GM12891 (cell line): ENCODE data around the gene ACP1.

Source experiments
- DNase-seq: peaks from one replicate; pipeline ENCODE4 v3.0.0; 2011; ENCODE audit warnings: low spot score; ENCODE audit not compliant: insufficient read length
- FAIRE-seq: peaks from 2 replicates; lab custom pipeline; 2011; peaks lifted over from hg19 to GRCh38; lab: Jason Lieb, UNC
- PAX5 ChIP-seq: IDR thresholded peaks from 2 replicates; pipeline ENCODE4 v1.6.1; 2011; ENCODE audit warnings: low read length, moderate library complexity, mild to moderate bottlenecking; ENCODE audit not compliant: insufficient read depth, severe bottlenecking
- POLR2A ChIP-seq: IDR thresholded peaks from 2 replicates; pipeline ENCODE4 v1.6.1; 2011; ENCODE audit warnings: low read depth, low read length, control low read depth
- POLR2AphosphoS5 ChIP-seq: IDR thresholded peaks from 2 replicates; pipeline ENCODE4 v1.6.1; 2011; ENCODE audit warnings: low read depth, low read length, control low read depth
- POU2F2 ChIP-seq: IDR thresholded peaks from 2 replicates; pipeline ENCODE4 v1.6.1; 2011; ENCODE audit warnings: low read depth, mild to moderate bottlenecking, control low read depth, low read length, moderate library complexity
- SPI1 ChIP-seq: IDR thresholded peaks from 2 replicates; pipeline ENCODE4 v1.6.1; 2011; ENCODE audit warnings: low read depth, low read length, control low read depth
- TAF1 ChIP-seq: IDR thresholded peaks from 2 replicates; pipeline ENCODE4 v1.6.1; 2011; ENCODE audit warnings: low read depth, low read length, control low read depth

The ACP1 gene

DNA sequence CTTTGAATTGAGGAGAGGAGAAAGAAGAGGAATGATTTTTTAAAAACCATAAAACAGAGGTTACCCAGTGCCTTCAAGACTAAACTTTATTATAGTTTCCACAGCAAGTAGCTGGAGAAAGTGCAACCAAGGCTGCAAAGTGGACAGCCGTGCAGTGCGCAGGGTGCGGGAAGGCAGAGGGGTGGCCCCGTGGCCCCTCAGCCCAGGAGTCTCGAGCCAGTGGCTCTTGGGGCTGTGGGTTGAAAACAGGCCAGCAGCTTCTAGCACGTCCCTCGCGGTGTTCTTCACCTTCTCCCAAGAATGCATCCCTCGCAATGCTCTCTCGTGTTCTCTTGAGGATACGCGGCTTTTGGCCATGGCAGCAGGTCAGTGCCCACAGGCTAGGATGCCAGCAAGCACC lies 51.6 kb downstream of the ACP1 start:
- TF ChIP-seq POLR2AphosphoS5, result no peak
- TF ChIP-seq POU2F2, result no peak
- TF ChIP-seq TAF1, result no peak
- no peak for TF ChIP-seq PAX5
- no peak for TF ChIP-seq SPI1
- no peak for TF ChIP-seq POLR2A
- DNase-seq, result no peak
- no peak for FAIRE-seq

- TF ChIP-seq TAF1 (no peak), SPI1 (no peak), POU2F2 (no peak), POLR2AphosphoS5 (no peak), PAX5 (no peak), POLR2A (no peak)
- no peak for FAIRE-seq
- DNase-seq, result no peak
Measured at GRCh38 chr2:317501-318424, 53.0 kb downstream of the ACP1 start.

- FAIRE-seq, result peak; percentile 86
- TF ChIP-seq POU2F2, result no peak
- TF ChIP-seq POLR2A, result no peak
- no peak for TF ChIP-seq POLR2AphosphoS5
- no peak for TF ChIP-seq TAF1
- no peak for TF ChIP-seq SPI1
- TF ChIP-seq PAX5, result no peak
- DNase-seq, result no peak
Measured at GRCh38 chr2:319059-319600, 54.4 kb downstream of the ACP1 start.

DNA sequence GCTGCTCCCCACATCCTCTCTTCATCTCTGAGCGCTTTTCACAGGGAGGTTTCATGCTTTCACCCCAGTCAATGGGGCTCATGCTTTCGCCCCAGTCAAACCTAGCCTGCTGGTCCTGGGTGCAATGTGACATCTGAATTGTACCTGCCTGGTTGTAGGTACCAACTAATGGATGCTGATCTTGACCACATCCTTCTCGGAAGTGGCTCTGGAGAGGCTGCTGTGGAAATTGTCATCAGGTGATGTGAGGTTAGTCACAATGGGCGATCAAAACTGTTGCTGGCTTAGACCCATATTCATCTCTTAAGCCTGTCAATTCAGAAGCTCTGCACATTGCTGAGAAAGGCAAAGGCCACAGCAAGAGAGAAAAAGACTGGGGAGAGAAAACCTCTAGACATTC lies 55.8 kb downstream of the ACP1 start:
- TF ChIP-seq TAF1 (no peak), SPI1 (no peak), POLR2AphosphoS5 (no peak), POU2F2 (no peak), PAX5 (no peak), POLR2A (no peak)
- FAIRE-seq (no peak), DNase-seq (no peak)

GRCh38 chr2:322326-322725 lies 57.6 kb downstream of the ACP1 start:
- FAIRE-seq (no peak), DNase-seq (no peak)
- TF ChIP-seq SPI1, result no peak
- TF ChIP-seq PAX5, result no peak
- TF ChIP-seq TAF1, result no peak
- TF ChIP-seq POU2F2, result no peak

DNA sequence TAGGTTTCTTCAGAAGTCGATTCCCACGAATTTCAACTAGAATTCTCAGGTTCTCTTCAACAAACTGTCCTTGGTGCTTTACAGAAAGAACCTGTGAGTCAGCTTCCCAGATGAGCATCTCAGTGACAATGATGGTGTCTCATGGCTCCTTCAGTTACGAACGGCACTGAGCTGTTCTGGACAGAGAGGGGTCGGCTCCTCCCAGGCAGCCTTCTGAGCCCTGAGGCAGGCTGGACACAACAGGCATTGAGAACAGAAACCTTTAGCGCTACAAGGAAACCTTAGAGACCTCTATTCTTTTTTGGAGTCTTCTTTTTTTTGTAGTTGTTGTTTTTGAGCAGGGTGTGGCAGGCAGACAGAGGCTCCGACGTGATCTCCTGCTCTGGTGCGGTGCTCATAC lies 58.3 kb downstream of the ACP1 start:
- no peak for FAIRE-seq
- no peak for DNase-seq
- no peak for TF ChIP-seq POLR2AphosphoS5
- no peak for TF ChIP-seq POLR2A
- TF ChIP-seq TAF1, result no peak
- no peak for TF ChIP-seq SPI1
- TF ChIP-seq POU2F2, result no peak
- no peak for TF ChIP-seq PAX5
